Activated CD4-positive, alpha-beta T cell treated with anti-CD3 and anti-CD28 coated beads, Interleukin-2, amount 50 U/mL, for 24 hours (primary cell): ENCODE results near the gene SLC25A19.
A peak's percentile ranks its signal among the peaks of the same experiment; 100 is the strongest.
"Not testable (repeated sequence)": the region's sequence is repeated elsewhere in the genome, so short reads cannot be mapped to it uniquely, and the experiment has no call there.

ENCODE experiments used
- DNase-seq, 2 donors: peaks; one replicate each; pipeline ENCODE4 v3.0.0-alpha.2; 2020; ENCODE audit warnings: low read depth in 1 of 2, low spot score in 1 of 2

Gene SLC25A19

DNA sequence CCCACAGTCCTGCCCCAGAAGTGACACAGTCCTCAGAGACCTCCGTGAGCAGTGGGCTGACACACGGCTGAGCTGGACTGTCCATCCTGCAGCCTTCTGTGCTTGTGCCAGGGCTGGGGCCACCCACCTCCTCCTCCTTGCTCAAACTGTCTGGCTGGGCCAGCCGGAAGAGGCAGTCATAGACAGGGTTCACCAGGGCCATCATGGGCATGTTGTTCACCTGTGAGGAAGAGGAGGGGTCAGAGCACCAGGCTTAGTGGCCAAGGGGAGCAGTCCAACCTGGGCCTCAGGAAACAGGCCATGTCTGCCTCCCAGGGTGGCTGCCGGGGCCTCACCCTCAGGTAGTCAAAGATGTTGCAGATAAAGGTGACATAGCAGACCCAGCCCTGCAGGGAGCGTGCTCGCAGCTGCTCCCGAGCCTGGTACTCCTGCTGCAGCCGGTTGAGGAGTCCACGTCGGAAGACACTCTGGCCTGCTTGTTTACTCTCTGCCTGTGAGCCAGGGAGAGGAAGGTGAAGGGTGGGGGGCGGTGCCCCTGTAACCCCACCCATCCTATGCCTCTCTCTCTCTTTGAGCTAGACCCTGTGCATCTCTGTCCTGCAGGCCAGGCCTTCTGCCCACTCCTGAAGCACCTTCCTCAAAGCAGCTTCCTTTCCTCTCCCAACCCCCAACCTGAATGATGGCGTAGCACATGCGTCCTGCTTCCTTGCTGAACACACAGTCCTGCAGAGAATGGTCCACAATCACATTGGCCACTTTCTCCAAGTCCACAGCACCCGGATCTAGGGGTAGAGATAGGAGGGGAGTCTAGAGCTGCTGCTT, 21.6 kb downstream of the SLC25A19 start:
- DNase-seq, result no peak

GRCh38 chr17:75267153-75267410, 22.2 kb downstream of the SLC25A19 start:
- no peak for DNase-seq

DNA sequence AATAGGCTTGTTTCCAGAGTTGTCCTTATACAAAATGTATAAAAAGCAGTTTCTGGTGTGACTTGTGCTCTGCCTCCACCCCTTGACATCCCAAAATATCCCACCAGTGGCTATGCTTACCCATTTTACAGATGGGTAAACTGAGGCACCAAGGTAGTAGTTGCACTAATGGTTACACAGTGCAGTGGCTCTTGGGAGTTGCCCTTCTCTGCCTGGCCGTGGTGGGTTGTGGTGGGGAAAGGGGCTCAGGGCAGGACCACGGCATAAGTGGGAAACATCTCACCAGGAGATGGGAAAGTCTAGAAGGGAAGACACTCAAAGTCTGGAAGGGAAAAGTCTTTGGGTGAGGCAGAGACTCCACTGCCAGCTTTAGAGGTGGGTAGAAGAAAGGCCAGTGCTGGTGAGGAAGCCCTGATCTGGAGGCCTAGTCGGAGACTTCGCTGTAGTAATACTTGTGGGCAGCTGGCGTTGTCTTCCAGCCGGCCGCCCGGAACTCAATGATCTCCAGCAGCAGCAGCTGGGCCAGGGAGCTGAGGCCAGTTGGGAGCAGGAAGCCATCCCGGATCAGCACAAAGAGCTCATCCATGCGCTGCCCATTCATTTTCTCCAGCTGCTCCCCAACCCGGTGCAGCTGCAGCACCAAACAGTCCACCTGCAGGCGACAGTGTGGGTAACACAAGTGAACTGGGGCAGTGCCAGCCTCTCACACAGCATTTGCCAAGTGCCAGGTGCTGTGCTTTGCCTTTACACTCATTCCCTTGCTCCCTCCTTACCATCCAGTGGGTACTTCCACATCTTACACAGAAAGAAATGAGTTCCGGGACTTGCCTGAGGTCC, 22.7 kb downstream of the SLC25A19 start:
- DNase-seq, result no peak

DNA sequence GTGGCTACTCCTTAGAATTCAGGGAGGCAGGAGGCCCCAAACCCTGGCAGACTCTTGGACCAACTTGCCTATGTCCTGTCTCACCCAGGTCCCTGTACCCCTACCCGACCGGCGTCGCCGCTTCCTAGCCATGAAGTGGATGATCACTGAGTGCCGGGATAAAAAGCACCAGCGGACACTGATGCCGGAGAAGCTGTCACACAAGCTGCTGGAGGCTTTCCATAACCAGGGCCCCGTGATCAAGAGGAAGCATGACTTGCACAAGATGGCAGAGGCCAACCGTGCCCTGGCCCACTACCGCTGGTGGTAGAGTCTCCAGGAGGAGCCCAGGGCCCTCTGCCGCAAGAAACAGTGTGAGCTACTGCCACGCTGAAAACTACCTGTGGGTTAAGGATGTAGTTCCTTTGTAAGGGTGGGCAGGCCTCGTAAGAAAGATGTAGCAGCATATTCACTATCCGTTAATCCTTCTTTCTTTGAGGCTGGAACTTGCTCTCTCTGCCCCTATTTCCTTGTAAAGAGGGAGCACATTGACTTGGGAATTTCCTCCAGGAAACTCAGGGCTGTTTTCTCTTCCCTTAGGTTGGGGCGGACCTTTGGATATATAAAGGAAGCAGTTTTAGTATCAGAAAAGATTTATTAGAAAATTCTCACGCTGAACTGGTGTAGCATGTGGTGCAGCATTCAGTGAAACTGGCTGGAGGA, 23.5 kb downstream of the SLC25A19 start:
- no peak for DNase-seq

DNA sequence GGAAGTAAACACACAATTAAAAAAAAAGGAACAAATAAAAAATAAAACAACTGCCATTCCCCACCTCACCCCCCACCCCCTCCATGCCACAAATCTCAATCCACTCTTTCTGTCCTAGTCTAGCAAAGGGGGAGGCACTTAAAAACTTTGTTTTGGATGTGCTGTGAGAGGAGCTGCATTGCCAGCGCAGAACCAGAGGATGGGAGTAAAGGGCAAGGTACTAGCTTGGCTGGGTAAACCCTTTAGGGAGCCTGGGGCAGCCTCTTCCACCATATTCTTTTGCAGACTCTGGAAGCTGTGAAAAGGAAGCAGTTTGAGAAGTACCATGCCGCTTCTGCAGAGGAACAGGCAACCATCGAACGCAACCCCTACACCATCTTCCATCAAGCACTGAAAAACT, 26.2 kb downstream of the SLC25A19 start:
- DNase-seq, result no peak

- no peak for DNase-seq
Measured at GRCh38 chr17:75262112-75262606, 27.1 kb downstream of the SLC25A19 start.

GRCh38 chr17:75261336-75262111, 27.7 kb downstream of the SLC25A19 start, which contains the start of the genes GGA3 and MRPS7:
GGA3 (minus strand) TSS chr17:75261606; CDS start chr17:75261587, 19 bp downstream.
MRPS7 (plus strand) TSS chr17:75261879; CDS start chr17:75261901, 22 bp downstream.
- peak; percentile 90 to 96 for DNase-seq

DNA sequence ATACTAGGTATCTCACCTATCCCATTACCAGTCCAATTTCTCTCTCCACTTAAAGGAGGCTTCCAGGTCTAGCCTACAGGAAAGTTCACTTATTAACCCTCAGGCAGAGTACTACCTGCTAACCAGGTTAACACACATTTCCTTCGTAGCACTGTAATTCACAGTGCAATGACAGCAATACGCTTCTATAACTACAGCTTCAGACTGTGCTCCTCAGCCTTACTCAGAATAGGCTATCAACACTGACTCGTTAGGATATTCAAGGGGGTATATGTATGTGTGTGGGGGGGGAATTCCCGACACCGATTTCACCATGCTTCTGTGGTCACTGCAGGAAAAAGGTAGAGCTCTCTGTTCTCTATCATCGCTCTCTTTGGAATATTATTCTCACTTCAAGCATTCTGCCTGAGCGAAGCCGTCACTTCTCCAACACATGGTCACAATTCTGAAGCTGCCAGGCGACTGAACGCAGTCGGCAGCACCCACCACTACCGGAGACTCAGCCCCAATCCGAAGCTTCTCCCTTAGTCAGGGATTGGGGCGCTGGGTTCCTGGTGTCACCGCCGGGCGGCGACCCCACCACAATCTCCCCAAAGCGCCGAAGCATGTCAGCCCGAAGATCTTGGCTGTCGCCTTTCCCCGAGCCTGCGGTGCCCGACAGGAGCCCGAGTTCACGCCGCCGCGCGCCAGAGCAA, 28.4 kb downstream of the SLC25A19 start:
- DNase-seq, result peak; percentile 49 to 71

DNA sequence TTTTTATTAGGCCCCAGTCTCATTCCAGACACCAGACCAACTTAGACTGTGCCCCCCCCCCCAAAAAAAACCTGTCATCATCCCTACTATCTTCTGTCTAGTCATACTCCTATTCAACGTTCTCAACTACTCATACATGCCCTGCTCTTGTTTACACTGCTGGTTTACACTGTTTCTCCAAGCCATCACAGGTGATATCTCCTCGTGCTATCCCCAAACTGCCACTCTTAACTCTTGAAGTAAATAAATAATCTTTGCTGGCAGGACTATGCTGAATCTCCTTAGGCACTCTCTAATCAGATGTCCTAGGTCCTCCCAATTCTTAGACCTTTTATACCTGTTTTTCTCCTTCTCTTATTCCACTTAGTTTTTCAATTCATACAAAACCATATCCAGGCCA, 32.0 kb downstream of the SLC25A19 start:
- not testable (repeated sequence) for DNase-seq

DNA sequence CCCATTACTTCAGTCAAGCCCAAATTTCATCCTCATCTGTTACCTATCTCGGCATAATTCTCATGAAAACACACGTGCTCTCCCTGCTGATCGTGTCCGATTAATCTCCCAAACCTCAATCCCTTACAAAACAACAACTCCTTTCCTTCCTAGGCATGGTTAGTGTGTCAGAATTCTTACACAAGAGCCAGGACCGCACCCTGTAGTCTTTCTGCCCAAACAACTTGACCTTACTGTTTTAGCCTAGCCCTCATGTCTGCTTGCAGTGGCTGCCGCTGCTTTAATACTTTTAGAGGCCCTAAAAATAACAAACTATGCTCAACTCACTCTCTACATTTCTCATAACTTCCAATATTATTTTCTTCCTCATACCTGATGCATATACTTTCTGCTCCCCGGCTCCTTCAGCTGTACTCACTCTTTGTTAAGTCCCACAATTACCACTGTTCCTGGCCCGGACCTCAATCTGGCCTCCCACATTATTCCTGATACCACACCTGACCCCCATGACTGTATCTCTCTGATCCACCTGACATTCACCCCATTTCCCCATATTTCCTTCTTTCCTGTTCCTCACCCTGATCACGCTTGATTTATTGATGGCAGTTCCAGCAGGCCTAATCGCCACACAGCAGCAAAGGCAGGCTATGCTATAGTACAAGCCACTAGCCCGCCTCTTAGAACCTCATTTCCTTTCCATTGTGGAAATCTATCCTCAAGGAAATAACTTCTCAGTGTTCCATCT, 33.1 kb downstream of the SLC25A19 start:
- not testable (repeated sequence) for DNase-seq

DNA sequence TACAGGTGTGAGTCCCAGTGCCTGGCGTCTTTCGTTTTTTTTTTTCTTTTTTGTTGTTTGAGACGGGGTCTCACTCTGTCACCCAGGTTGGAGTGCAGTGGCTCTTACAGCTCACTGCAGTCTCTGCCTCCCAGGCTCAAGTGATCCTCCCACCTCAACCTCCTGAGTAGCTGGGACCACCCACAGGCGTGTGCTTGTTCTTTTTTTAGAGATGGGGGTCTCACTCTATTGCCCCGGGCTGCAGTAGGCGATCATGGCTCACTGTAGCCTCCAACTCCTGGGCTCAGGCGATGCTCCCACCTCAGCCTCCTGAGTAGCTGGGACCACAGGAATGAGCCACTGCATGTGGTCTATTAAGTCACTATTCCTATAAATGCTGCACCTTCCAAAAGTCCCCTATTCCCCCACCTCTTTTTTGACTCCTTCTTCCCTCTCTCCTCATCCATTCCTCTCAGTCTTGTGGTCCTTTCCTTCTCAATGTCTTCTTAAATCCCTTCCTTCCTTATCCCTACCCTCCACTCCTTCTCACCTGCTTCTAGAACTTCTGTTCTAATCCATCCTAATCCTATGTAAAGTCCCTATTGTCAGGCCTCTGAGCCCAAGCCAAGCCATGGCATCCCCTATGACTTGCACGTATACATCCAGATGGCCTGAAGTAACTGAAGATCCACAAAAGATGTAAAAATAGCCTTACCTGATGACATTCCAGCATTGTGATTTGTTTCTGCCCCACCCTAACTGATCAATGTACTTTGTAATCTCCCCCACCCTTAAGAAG, 37.0 kb downstream of the SLC25A19 start:
- no peak for DNase-seq

DNA sequence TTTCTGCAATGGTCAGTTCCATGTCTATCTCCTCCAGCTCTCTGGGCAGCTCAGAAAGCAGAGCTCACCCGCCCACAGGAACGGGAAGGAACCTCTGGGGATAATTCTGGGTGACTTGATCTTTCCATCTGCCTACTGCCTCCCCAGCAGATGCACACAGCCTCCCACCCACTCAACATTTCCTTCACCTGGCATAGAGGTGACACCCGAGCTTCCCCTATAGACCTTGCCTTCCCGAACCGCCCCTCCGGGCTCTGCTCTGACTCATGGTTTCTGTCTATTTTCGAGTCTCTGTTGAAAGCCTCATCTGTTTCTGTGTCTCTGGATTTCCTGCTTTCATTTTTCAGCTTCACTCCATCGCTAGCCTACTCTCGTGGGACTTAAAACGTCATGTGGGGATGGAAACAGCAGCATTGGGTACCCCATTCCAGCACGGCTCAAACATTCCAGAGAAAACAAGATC, 39.2 kb downstream of the SLC25A19 start:
- peak; percentile 55 to 85 for DNase-seq

DNA sequence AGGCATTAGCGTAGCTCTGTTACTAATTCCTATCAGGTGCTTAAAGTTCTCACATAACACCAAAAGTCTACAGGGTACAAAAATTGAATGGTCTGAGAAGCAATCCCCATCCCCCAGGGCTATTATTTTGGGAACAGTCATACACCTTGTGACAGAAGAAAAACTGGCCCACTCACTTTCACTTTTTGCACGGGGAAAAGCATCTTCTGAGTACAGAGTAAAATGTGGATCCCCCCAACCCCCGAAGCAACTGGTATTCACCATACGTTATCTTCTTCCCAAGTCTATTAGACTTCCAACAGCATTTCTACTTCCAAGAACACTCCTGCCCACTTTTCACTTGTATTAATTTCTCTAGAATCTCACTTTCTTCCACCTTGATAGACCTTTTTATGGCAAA, 39.7 kb downstream of the SLC25A19 start:
- DNase-seq, result peak in 1 of 2 donors; percentile 33

DNA sequence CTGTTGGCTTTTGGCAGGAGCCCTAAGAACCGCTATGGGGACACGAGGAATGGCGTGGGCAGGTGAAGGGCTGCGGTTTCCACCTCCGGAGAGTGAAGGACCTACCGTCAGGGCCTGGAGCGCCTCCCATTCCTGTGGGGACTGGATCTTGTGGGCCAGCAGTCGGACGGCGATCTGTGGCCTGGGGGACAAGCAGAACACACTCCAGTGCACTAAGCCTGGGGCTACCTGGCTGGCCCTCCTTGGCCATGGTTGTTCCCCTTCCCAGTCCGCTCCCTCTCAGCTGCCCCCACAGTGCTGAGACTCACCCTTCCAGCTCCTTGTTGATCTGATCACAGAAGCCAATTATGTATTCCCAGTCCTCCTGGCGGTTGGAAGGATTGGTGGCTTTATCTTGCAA, 42.8 kb downstream of the SLC25A19 start:
- DNase-seq, result no peak

- no peak for DNase-seq
Measured at GRCh38 chr17:75245011-75245410, 44.2 kb downstream of the SLC25A19 start.

DNA sequence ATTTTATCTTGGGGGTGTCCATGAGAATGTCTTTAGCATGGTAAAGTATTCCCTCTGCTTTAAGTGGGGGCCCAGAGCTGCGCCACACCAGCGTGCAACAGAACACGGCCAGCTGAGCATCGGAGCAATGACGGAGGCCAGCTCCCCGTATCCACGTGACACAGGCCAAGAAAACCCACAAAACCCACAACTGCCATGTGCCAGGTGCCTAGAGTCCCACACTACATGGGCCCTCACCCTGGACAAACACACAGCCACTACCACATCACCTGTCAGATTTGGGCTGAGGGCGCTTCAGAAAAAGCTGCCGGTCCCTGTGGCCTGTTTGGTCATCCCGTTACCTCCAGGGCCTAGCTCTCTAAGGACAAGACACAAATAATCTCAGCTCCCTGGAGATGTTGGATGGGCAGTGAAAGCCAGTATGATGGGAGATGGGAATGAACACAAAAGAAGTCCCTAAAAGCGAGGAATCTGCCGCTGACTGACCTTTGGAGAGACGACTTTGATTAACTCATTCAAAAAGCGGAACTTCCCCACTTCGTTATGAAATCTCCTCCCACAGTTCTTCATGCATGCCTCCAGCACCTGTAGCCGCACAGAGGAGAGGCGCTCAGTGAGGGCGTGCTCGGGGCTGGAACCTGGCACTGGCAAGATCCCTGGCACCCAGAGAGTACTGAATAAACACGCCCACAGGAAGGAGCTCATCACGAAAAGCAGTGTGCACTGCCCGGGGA, 44.9 kb downstream of the SLC25A19 start:
- DNase-seq, result no peak

GRCh38 chr17:75242461-75243042, 46.7 kb downstream of the SLC25A19 start:
- no peak for DNase-seq
